IPS DF 4.7 (cell line): ENCODE results near the gene IL24.
"Not testable (repeated sequence)": the region's sequence is repeated elsewhere in the genome, so short reads cannot be mapped to it uniquely, and the experiment has no call there.

ENCODE experiments used
- DNase-seq: peaks from one replicate; pipeline ENCODE4 v3.0.0-alpha.2; 2013; ENCODE audit warnings: low spot score; ENCODE audit errors: extremely low read depth

The IL24 gene

GRCh38 chr1:206897175-206897574, at the start of gene IL24:
Gene IL24 (plus strand): TSS chr1:206897443. CDS start chr1:206897833, 390 bp downstream.
- DNase-seq: no peak

- no peak for DNase-seq
These were observed 49.3 kb upstream of the IL24 start for GRCh38 chr1:206847946-206848345.

- no peak for DNase-seq
These were observed 46.8 kb upstream of the IL24 start for GRCh38 chr1:206850401-206850800.

- DNase-seq: no peak
These were observed 45.8 kb upstream of the IL24 start for GRCh38 chr1:206851341-206852010.

GRCh38 chr1:206852662-206853061, 44.6 kb upstream of the IL24 start:
- not testable (repeated sequence) for DNase-seq

- DNase-seq: not testable (repeated sequence)
These were observed 43.5 kb upstream of the IL24 start for GRCh38 chr1:206853696-206854095.

- DNase-seq: no peak
These were observed 42.7 kb upstream of the IL24 start for GRCh38 chr1:206854401-206855129.

- DNase-seq: no peak
These were observed 41.4 kb upstream of the IL24 start for GRCh38 chr1:206855859-206856258.

GRCh38 chr1:206856674-206857464, 40.4 kb upstream of the IL24 start:
- DNase-seq: no peak

- no peak for DNase-seq
These were observed 38.1 kb upstream of the IL24 start for GRCh38 chr1:206859082-206859521.

GRCh38 chr1:206860165-206860564, 37.1 kb upstream of the IL24 start:
- no peak for DNase-seq

- no peak for DNase-seq
These were observed 34.0 kb upstream of the IL24 start for GRCh38 chr1:206863266-206863665.

GRCh38 chr1:206864939-206865671, 32.1 kb upstream of the IL24 start, which contains the start of gene IL20:
Gene IL20 (plus strand): TSS chr1:206865623. CDS start chr1:206865853, 230 bp downstream.
- peak; percentile 53 for DNase-seq

- DNase-seq: no peak
These were observed 31.2 kb upstream of the IL24 start for GRCh38 chr1:206866062-206866461.

- DNase-seq: no peak
These were observed 30.0 kb upstream of the IL24 start for GRCh38 chr1:206867239-206867638.

GRCh38 chr1:206867716-206868115, 29.5 kb upstream of the IL24 start:
- no peak for DNase-seq

- DNase-seq: no peak
These were observed 29.0 kb upstream of the IL24 start for GRCh38 chr1:206868264-206868663.

- no peak for DNase-seq
These were observed 25.1 kb upstream of the IL24 start for GRCh38 chr1:206872139-206872538.

GRCh38 chr1:206873603-206874188, 23.5 kb upstream of the IL24 start:
- no peak for DNase-seq

- DNase-seq: no peak
These were observed 21.4 kb upstream of the IL24 start for GRCh38 chr1:206875752-206876377.
